ENCODE data around the gene MAX.
A peak's percentile ranks its signal among the peaks of the same experiment; 100 is the strongest.
"Not testable (repeated sequence)": the region's sequence is repeated elsewhere in the genome, so short reads cannot be mapped to it uniquely, and the experiment has no call there.

Gene MAX

DNA sequence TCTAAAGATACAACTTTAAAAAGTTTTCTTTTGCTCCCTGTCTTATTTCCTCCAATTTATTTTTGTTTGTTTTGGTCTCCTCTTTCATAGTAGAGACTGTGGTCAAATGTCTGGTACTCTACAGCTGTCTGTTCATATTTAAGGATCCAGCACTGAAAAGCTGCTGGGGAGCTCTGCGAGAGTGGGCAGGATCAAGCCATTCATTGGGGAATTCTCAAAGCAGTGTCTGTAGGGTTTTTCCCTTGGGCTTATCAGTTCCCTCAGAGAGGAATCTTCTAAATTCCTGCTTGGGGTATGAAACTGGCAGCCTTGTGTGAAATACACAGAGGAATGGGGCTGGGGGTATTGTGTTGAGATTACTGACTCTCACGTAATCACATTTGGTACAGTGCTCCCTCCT, 63.4 kb downstream of the MAX start:
- Histone ChIP-seq H3K27ac (ENCODE audit: low read depth, low read length) (no peak overlapping the region), H3K36me3 (ENCODE audit: control insufficient read depth, insufficient read depth, low read length) (peaks cover 3% of the 10 kb centered on the region), H3K4me3 (ENCODE audit: low read length) (no peak overlapping the region), H3K4me1 (ENCODE audit: control insufficient read depth, insufficient read depth, low read length) (no peaks in the 10 kb centered on the region), H3K9ac (ENCODE audit: low read length) (no peak overlapping the region), H3K27me3 (ENCODE audit: control insufficient read depth, insufficient read depth, low read length) (no peaks in the 10 kb centered on the region)

DNA sequence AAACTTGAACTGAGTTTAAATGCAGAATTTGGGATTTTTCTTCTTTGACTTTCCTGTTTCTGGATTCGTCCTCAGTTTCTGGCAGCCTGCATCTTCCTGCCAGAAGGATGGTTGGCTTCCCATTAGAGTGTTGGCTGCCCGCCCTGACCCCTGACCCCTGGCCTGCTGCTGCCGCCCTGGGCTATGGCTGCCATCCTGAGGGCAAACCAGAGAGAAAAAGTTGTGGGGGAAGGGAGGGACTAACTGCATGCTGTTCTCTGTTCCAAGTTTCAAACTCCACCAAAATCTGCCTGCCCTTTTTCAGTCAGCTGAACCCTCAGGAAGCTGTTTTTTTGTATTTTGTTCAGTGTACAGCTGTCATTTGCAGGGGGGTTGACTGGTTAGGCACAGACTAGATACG, 67.3 kb downstream of the MAX start:
- H3K27me3 ChIP-seq (ENCODE audit: control insufficient read depth, insufficient read depth, low read length) = no peaks in the 10 kb centered on the region
- no peak overlapping the region for H3K27ac ChIP-seq (ENCODE audit: low read depth, low read length)
- no peaks in the 10 kb centered on the region for H3K36me3 ChIP-seq (ENCODE audit: control insufficient read depth, insufficient read depth, low read length)
- H3K9ac ChIP-seq (ENCODE audit: low read length) = no peak overlapping the region
- no peaks in the 10 kb centered on the region for H3K4me1 ChIP-seq (ENCODE audit: control insufficient read depth, insufficient read depth, low read length)
- H3K4me3 ChIP-seq (ENCODE audit: low read length) = no peak overlapping the region

DNA sequence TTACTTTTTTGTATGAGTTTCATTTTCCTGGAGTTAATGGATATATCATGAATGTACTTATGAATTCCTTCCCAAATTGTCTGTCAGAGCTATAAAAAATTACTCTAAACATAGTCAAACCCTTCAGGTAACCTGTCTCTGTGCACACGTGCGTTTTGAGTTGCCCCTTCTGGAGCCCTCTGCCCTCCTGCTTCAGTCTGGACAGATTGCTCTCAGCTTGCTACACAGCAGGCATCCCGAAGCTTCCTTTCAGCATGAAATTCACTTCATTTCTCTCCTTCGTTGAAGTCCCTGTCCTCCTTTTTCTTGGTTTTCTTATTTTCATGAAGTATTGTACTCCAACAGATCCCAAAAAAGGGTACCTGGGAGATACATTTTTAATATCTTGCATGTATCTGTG, 68.3 kb downstream of the MAX start:
- Histone ChIP-seq H3K36me3 (ENCODE audit: control insufficient read depth, insufficient read depth, low read length) (no peaks in the 10 kb centered on the region), H3K4me1 (ENCODE audit: control insufficient read depth, insufficient read depth, low read length) (no peaks in the 10 kb centered on the region), H3K4me3 (ENCODE audit: low read length) (no peak overlapping the region), H3K9ac (ENCODE audit: low read length) (no peak overlapping the region), H3K27me3 (ENCODE audit: control insufficient read depth, insufficient read depth, low read length) (no peaks in the 10 kb centered on the region), H3K27ac (ENCODE audit: low read depth, low read length) (no peak overlapping the region)

DNA sequence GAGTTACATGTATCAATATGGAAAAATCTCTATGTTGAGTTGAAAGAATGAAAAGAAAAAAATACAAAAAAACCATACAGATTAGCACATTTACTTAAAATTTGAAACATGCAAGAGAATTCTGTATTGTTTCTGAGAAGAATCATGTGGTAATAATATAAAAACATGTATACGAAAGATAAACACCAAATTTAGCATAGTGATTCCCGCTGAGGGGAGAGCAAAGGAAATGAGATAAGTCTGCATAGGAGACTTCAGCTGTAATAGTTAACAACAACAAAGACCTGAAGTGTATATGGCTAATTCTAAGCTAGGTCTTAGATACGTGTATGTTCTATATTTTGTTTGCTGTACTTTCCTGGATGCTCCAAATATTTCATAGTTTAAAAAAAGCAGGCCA, 69.1 kb downstream of the MAX start:
- Histone ChIP-seq H3K27me3 (ENCODE audit: control insufficient read depth, insufficient read depth, low read length) (no peaks in the 10 kb centered on the region), H3K4me1 (ENCODE audit: control insufficient read depth, insufficient read depth, low read length) (no peaks in the 10 kb centered on the region), H3K4me3 (ENCODE audit: low read length) (no peak overlapping the region), H3K36me3 (ENCODE audit: control insufficient read depth, insufficient read depth, low read length) (no peaks in the 10 kb centered on the region), H3K9ac (ENCODE audit: low read length) (no peak overlapping the region), H3K27ac (ENCODE audit: low read depth, low read length) (no peak overlapping the region)

DNA sequence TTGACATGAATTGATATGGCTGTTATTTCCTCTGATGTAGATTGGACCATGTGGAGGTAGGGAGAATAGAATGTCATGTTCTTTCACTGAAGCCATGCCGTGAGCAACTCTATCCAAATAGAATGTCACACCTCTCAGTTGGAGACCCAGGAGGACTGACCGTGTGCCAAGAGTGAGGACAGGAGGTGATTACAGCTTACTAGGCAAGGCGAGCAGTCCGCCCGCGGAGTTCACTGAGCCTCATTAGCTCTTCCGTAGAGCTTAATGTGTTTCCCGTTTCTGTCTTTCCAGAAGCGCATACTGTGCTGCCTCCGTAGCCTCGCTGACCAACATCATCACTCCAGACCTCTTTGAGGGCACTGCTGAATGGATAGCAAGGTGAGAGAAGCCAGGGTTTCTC, 70.0 kb downstream of the MAX start:
- Histone ChIP-seq H3K9ac (ENCODE audit: low read length) (no peak overlapping the region), H3K36me3 (ENCODE audit: control insufficient read depth, insufficient read depth, low read length) (peaks cover 5% of the 10 kb centered on the region), H3K4me3 (ENCODE audit: low read length) (no peak overlapping the region), H3K27me3 (ENCODE audit: control insufficient read depth, insufficient read depth, low read length) (no peaks in the 10 kb centered on the region), H3K27ac (ENCODE audit: low read depth, low read length) (no peak overlapping the region), H3K4me1 (ENCODE audit: control insufficient read depth, insufficient read depth, low read length) (no peaks in the 10 kb centered on the region)

DNA sequence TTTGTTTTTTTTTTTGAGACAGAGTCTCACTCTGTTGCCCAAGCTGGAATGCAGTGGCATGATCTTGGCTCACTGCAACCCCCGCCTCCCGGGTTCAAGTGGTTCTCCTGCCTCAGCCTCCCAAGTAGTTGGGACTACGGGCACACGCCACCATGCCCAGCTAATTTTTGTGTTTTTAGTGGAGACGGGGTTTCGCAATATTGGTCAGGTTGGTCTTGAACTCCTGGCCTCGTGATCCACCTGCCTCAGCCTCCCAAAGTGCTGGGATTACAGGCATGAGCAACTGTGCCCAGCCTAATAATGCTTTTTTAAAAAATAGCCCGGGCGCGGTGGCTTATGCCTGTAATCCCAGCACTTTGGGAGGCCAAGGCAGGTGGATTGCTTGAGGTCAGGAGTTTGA, 71.0 kb downstream of the MAX start:
- H3K9ac ChIP-seq (ENCODE audit: low read length); H3K27me3 ChIP-seq (ENCODE audit: control insufficient read depth, insufficient read depth, low read length); H3K36me3 ChIP-seq (ENCODE audit: control insufficient read depth, insufficient read depth, low read length); H3K27ac ChIP-seq (ENCODE audit: low read depth, low read length); H3K4me1 ChIP-seq (ENCODE audit: control insufficient read depth, insufficient read depth, low read length); H3K4me3 ChIP-seq (ENCODE audit: low read length): not testable (repeated sequence)

DNA sequence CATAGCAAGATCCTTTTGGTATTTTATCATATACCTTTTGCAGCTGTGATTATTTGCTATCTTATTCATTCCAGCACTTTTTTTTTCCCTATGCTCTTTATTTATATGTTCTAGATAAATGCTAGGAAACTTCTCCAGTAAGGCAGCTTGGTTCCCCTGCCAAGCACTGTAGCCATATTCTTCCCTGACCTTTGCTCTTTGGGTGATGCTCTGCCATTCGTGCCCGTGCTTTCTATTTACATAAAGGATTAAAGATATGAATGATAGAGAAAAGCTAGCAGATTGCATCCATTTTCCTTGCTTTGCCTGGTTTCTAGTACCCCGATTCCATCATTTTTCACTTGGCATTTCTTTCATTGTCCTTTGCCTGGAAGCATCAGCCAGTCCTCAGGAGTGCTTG, 73.4 kb downstream of the MAX start:
- no peaks in the 10 kb centered on the region for H3K27me3 ChIP-seq (ENCODE audit: control insufficient read depth, insufficient read depth, low read length)
- H3K36me3 ChIP-seq (ENCODE audit: control insufficient read depth, insufficient read depth, low read length) = peaks cover 5% of the 10 kb centered on the region
- H3K4me3 ChIP-seq (ENCODE audit: low read length) = no peak overlapping the region
- H3K9ac ChIP-seq (ENCODE audit: low read length) = no peak overlapping the region
- H3K27ac ChIP-seq (ENCODE audit: low read depth, low read length) = no peak overlapping the region
- H3K4me1 ChIP-seq (ENCODE audit: control insufficient read depth, insufficient read depth, low read length) = no peaks in the 10 kb centered on the region

DNA sequence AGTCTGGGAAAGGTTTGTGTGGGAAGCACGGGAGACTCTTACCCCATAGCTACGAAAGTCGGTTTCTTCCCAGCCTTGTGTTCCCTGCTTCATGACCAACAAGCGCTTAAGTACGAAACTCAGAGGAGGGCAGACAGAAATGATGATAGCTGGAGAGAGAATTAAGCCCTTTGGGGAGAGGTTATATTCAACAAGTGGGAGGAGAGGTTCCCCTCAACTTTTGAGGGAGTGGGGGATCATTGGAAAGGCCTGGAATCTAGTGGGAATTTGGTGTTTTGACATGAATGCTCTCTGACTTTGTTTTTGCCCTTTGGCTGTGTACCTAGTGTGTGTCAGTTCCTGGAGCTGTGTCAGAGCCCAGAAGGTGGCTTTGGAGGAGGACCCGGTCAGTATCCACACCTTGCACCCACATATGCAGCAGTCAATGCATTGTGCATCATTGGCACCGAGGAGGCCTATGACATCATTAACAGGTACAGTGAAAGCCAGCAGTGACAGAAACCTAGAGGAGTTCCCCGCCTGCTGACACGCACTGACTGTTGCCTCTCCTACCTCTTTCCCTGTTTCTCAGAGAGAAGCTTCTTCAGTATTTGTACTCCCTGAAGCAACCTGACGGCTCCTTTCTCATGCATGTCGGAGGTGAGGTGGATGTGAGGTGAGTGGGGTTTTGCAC, 75.1 kb downstream of the MAX start:
- Histone ChIP-seq H3K27ac (ENCODE audit: low read depth, low read length) (no peak overlapping the region), H3K36me3 (ENCODE audit: control insufficient read depth, insufficient read depth, low read length) (peaks cover 5% of the 10 kb centered on the region), H3K4me3 (ENCODE audit: low read length) (no peak overlapping the region), H3K9ac (ENCODE audit: low read length) (no peak overlapping the region), H3K4me1 (ENCODE audit: control insufficient read depth, insufficient read depth, low read length) (no peaks in the 10 kb centered on the region), H3K27me3 (ENCODE audit: control insufficient read depth, insufficient read depth, low read length) (no peaks in the 10 kb centered on the region)

DNA sequence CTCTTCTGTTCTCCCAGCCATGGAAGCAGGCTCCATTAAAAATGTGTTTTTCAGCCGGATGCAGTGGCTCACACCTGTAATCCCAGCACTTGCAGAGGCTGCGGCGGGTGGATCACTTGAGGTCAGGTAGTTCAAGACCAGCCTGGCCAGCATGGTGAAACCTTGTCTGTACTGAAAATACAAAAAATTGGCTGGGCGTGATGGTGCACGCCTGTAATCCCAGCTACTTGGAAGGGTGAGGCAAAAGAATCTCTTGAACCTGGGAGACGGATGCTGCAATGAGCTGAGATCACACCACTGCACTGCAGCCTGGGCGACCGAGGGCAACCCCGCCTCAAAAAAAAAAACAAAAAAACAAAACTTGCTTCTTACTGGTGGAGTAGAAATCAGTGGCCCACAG, 75.8 kb downstream of the MAX start:
- H3K36me3 ChIP-seq (ENCODE audit: control insufficient read depth, insufficient read depth, low read length) = peaks cover 5% of the 10 kb centered on the region
- H3K4me1 ChIP-seq (ENCODE audit: control insufficient read depth, insufficient read depth, low read length) = no peaks in the 10 kb centered on the region
- H3K4me3 ChIP-seq (ENCODE audit: low read length) = no peak overlapping the region
- no peak overlapping the region for H3K9ac ChIP-seq (ENCODE audit: low read length)
- H3K27ac ChIP-seq (ENCODE audit: low read depth, low read length) = peak overlapping the region; percentile 70
- H3K27me3 ChIP-seq (ENCODE audit: control insufficient read depth, insufficient read depth, low read length) = no peaks in the 10 kb centered on the region

DNA sequence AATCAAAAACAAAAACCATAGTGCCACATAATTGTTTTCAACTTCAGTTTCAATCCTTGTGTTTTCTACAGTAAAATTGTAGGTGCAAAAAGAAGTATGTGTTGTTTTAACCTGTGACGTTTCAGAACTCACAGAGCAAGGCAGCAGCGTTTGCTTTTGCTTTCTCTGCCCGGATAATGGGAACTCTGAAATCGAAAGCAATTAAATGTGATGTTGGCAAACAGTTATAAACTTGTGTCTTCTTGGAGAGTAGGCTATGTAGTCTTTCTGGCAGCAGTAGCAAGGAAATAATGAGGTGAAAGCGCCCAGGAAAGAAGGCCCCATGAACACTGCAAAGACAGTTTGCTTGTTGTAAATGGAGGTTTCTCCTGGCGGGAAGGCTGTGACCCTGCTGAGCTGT, 76.5 kb downstream of the MAX start:
- H3K27ac ChIP-seq (ENCODE audit: low read depth, low read length) = peak overlapping the region; percentile 70
- peaks cover 5% of the 10 kb centered on the region for H3K36me3 ChIP-seq (ENCODE audit: control insufficient read depth, insufficient read depth, low read length)
- H3K4me1 ChIP-seq (ENCODE audit: control insufficient read depth, insufficient read depth, low read length) = no peaks in the 10 kb centered on the region
- no peak overlapping the region for H3K9ac ChIP-seq (ENCODE audit: low read length)
- no peaks in the 10 kb centered on the region for H3K27me3 ChIP-seq (ENCODE audit: control insufficient read depth, insufficient read depth, low read length)
- no peak overlapping the region for H3K4me3 ChIP-seq (ENCODE audit: low read length)

All from rectal smooth muscle tissue (tissue), 1 donor.